HG02798 (cell line): ENCODE results near the gene PACRGL.

Experiments used
- ATAC-seq: cut with Tn5 transposase; IDR thresholded peaks from one replicate; pipeline ENCODE4 v1.9.1; 2021; ENCODE audit warnings: mild to moderate bottlenecking; ENCODE audit not compliant: unreplicated experiment, poor library complexity

Gene PACRGL

DNA sequence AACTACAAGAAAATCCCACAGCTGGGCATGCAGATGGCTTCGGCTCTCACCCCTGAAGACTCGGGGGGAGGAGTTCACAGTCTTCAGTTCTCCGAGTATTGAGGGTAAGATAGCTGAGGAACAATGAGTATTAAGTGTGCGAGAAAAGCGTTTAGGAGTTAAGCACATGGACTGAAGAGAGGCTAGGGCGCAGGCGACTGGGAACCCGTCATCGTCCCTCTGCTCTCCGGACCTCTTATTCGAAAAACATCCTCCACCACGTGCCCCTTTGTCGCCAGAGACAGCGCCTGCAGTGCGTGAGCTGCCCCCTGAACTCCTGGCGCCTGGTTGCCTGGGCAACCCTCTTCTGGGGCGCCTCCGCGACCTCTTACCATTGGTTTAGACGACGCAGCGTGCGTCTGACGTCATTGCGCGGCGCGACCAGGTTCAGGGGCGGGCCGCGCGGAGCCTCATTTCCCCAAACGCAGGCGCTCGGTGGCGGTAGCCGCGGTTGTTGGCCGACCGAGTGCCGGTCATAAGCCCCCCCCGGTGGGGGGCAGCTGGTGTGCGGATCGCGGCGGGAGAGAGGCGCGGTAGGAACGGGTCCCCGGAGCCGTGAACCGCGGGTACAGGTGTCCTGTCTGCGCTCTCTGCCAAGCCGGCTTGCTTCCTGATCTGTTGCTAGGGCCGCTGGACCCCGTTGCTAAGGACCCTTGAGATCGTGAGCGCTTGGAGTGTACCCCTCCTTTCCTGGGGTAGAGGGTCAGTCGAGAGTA lies at the start of gene PACRGL:
Gene PACRGL, plus strand, starts transcription at position 452 of the 755 bp plus-strand sequence. CDS start 4,024 bp downstream, outside the sequence.
- peak; percentile 100 for ATAC-seq

- no peak for ATAC-seq
Observed at GRCh38 chr4:20652226-20652885, 47.9 kb upstream of the PACRGL start.

DNA sequence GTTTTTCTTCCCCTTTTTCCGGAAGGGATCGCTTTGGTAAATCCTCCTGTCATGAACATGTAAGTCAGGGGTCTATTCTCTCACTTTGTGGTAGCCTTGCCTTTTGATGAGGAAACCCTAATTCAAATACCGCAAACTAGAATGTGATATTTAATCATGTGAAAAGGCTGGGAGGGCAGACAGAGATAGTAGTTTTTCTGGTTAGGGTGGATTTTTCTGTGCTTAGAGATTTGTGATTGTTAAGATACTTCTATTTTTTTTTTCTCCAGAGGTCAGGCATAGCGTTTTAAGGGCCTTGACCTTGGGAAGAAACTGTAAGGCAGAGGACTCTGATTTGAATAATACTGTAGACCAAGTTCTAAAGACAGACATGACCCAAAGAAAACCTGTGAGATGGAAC lies 41.8 kb upstream of the PACRGL start:
- ATAC-seq: no peak

- no peak for ATAC-seq
Observed at GRCh38 chr4:20662851-20663250, 37.4 kb upstream of the PACRGL start.

DNA sequence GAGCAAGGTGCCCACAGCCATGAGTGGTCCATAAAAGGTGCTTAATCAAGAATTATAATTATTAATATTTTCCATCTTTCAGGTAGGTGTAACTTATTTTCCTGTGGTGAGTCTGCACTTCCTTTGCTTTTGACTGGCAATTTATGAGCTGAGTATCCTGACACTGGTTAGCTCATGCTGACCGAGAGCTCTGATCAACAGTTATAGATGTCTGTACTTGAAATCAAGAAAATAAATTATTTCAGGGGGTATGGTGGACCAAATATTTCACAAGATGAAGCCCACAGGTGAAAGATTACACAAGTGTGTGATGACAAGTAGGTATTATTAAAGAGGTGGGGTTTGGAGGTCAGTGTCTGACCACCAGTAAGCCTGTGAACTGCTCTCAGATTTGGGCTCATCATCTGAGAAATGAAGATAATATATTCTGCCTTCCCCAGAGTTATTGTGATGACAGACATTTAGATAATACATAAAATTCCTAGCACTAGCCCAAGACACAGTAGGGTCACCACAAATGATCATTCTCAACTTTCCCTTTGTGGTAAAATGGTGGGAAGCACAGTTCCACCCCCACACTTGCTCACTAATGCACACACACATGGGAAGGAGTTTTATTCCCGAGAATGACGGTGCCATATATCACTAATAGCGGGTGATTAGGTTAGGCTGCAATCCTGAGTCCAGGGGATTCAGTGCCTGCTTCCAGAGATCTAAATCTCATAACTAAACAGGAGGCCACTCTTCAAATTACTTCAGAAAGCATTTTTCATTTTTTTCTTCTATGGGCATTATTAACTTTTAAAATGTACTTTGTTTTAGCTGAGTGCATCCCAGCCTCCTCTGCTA lies 34.0 kb upstream of the PACRGL start:
- no peak for ATAC-seq

- no peak for ATAC-seq
Observed at GRCh38 chr4:20672262-20672661, 28.0 kb upstream of the PACRGL start.

DNA sequence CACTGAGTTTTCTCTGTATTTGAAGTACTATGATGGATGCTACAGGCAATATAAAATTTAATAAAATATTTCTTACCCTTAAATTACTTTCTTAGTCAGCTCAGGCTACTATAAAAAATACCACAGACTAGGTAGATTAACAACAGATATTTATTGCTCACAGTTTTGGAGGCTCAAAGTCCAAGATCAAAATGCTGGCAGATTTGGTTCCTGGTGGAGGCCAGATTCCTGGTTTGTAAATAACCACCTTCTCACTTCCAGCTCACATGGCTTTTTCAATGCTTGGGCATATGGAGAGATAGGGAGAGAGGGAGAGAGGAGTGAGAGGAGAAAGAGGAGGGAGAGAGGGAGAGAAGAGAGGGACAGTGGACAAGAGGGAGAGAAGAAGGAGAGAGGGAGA lies 24.5 kb upstream of the PACRGL start:
- ATAC-seq: no peak

- no peak for ATAC-seq
Observed at GRCh38 chr4:20676501-20677197, 23.6 kb upstream of the PACRGL start.

DNA sequence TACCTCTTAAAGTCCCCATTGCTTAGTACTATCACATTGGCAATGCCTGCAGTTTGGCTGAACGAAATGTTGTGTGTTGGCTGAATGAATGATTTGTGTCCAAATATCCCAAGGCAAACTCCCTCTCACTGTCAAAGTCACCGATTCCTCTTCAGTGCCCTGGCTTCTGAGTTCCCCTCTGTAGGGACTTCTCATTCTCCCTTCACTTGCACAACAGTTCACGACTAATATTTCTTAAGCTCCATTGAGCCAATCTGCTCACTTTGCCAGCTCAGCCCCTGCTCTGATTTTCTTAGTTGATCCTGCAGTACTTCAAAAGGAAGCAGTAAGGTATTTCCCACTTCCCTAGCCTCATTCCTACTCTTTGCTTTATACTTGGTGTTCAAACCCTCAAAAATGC lies 21.9 kb upstream of the PACRGL start:
- ATAC-seq: no peak

- no peak for ATAC-seq
Observed at GRCh38 chr4:20679951-20680350, 20.3 kb upstream of the PACRGL start.

DNA sequence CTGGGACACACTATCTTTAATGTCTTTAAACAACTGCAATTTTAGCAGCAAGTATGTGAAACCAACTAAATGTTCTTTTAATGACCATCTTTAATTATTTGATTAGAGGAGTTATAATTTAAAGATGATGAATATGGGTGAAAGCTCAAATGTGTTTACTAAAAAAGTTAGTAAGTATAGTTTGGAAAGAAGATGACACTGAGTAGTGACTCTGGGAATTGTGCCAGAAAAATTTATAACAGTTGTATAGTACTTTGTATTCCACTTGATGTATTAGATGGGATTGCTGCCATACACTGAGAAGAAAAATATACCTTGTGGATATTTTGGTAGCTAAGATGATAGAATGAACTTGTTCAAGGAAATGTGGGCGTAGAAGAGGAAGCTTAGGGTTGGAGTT lies 19.5 kb upstream of the PACRGL start:
- ATAC-seq: no peak

DNA sequence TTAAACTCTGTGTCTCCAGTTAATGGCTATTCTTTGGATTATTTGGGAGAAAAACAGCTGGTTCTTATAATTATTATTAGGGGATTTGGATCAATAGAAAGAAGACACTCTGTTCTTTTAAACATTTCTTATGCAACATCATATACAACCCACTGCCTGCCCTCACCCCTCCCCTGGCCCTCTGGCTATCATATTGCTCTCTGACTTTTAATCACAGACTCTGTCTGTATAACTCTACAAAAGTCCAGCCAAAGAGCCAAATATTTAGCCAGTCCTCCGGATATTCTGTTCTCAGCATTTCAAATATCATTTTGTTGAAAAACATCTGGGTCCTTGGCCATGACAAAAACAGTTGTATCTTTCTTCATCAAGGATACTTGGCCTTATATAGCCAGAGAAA lies 19.0 kb upstream of the PACRGL start:
- no peak for ATAC-seq

DNA sequence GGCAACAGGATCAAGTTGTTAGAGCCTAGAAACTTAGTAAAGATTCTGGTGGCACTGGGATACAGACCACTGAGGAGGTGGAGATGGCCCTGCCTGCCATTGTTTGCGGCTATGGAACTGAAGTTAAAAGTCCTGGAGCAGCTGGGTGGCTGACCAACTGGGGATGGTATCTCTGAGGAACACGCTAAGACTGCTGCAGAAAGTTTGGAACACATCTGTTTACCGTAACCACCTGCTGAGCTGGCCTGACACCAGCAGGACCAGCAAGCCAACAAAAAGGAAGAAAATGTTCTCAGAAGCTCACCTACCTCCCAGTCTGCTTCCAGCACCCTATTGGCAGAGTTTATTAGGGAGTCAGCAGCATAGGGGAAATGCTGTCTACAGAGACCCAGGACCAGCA lies 17.4 kb upstream of the PACRGL start:
- no peak for ATAC-seq

DNA sequence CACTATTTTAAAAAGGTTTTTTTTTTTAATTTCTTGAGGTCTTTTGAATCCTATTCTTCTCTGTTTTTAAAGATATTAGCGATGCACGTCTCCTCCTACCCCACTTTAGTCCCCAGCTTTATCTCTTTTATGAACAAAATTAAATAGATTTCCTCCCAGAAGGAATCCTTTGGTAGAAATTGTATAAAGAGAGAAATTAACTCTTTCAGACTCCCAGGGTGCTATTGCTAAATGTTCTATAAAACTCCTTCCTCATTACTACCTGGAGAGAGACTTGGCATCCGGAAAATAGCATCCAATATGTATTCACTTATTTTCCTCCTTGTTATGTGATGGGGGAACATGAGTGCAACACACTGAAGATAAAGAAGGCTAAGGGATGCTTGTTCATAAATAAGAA lies 16.5 kb upstream of the PACRGL start:
- ATAC-seq: no peak

GRCh38 chr4:20684852-20685763 lies 15.2 kb upstream of the PACRGL start:
- no peak for ATAC-seq

- ATAC-seq: no peak
Observed at GRCh38 chr4:20687864-20688263, 12.4 kb upstream of the PACRGL start.

DNA sequence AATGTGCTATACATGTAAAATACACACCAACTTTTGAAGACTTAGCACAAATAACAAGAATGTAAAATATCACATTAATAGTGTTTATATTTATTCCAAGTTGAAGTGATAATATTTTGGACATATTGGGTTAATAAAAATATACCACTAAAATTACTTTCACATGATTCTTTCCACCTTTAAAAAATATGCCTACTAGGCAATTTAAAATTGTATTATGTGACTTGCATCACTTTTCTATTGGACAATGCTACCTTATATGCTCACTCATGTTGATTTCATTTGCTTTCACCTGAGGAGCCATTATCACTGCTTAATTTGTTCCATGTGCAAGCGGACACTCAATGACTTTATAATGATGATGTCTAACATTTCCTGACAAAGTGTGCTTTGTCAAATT lies 3.4 kb upstream of the PACRGL start:
- ATAC-seq: no peak

GRCh38 chr4:20698382-20698781 lies 1.9 kb upstream of the PACRGL start:
- no peak for ATAC-seq

DNA sequence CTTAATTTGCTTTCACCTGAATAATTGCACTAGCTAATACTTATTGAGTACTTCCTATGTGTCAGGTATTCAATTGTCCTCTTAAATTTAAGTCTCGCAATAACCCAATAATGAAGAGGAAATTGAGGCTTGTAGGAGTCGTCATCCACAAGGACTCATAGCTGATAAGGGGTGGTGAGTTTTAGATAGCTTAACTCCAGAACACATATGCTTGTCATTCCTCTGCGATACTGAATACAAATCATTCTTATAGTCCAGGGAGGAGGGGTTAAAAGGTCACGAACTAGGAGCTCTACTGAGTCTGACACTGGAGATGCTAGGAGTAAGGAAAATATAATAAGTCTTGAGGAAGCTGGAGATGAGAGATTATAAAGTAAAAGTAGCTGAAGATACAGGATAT lies 1.4 kb upstream of the PACRGL start:
- no peak for ATAC-seq

- ATAC-seq: no peak
Observed at GRCh38 chr4:20711335-20711734, 11.1 kb downstream of the PACRGL start.
